Measurements from ENCODE around the gene ODAD3.
A peak's percentile ranks its signal among the peaks of the same experiment; 100 is the strongest.

ODAD3 gene

DNA sequence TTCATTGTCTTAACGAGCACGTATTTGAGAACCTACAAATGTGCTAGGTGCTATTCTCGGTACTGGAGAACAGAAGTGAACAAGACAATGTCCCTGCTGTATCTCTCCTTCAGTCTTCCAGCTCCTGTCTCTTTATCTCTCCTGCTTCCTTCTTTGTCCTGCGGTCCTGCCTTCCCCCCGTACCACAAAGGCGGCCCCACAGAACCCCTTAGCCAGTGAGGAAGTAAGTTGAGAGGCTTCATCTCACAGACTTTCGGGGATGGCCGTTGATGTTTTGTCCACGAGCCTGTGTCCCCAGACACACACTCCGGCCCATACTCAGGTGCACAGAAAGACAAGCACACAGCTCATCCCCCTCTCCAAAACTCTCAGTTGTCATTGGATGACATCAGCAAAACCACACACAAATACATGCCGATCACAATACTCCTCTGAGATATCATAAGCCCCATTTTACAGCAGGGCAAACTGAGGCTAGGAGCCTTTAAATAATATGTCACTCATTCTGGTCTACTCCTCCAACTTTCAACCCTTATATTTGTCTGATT is 61.0 kb downstream of the ODAD3 start:
- peak; percentile 74 for DNase-seq

GRCh38 chr19:11373166-11373884 is 61.6 kb downstream of the ODAD3 start:
- DNase-seq, result peak; percentile 76

GRCh38 chr19:11370744-11371143 is 64.2 kb downstream of the ODAD3 start:
- DNase-seq, result no peak
